GM23338 (cell line): Measurements from ENCODE around the gene CLIC5.
A peak's percentile ranks its signal among the peaks of the same experiment; 100 is the strongest.

Experiments
- EZH2 ChIP-seq: fragments of 200-600 bp; sonication (generic); IDR thresholded peaks from one replicate; pipeline ENCODE4 v1.8.0; 2017; ENCODE audit warnings: antibody characterized with exemption, mild to moderate bottlenecking, low read depth; ENCODE audit not compliant: unreplicated experiment
- EZH2phosphoT487 ChIP-seq: fragments of 200-600 bp; sonication (generic); IDR thresholded peaks from one replicate; pipeline ENCODE4 v1.8.1; 2018; ENCODE audit warnings: antibody characterized with exemption; ENCODE audit not compliant: unreplicated experiment
- JUNB ChIP-seq: IDR thresholded peaks from one replicate; pipeline ENCODE4 v1.6.1; 2016; ENCODE audit warnings: antibody characterized with exemption; ENCODE audit not compliant: unreplicated experiment
- NANOG ChIP-seq: IDR thresholded peaks from 2 replicates; pipeline ENCODE4 v1.6.1; 2016; ENCODE audit warnings: antibody characterized with exemption, borderline replicate concordance
- POLR2AphosphoS5 ChIP-seq: IDR thresholded peaks from 2 replicates; pipeline ENCODE4 v1.6.1; 2016; ENCODE audit warnings: antibody characterized with exemption, low read depth
- TF ChIP-seq, protein P1 (sequence below), 2 experiments: fragments of 200-600 bp in 1 of 2; sonication (generic) in 1 of 2; conservative IDR thresholded peaks; 2 replicates each; pipeline versions ENCODE4 v1.5.1 to v1.6.1; 2016 to 2017; ENCODE audit warnings: antibody characterized with exemption in 2 of 2, low read depth in 2 of 2, mild to moderate bottlenecking in 2 of 2, moderate library complexity in 1 of 2
- TF ChIP-seq, protein P2 (sequence below): IDR thresholded peaks from one replicate; pipeline ENCODE4 v1.6.1; 2018; ENCODE audit warnings: antibody characterized with exemption; ENCODE audit not compliant: unreplicated experiment
- TF ChIP-seq, protein P3 (sequence below): IDR thresholded peaks from 2 replicates; pipeline ENCODE4 v1.6.1; 2016; ENCODE audit warnings: antibody characterized with exemption

DNA sequence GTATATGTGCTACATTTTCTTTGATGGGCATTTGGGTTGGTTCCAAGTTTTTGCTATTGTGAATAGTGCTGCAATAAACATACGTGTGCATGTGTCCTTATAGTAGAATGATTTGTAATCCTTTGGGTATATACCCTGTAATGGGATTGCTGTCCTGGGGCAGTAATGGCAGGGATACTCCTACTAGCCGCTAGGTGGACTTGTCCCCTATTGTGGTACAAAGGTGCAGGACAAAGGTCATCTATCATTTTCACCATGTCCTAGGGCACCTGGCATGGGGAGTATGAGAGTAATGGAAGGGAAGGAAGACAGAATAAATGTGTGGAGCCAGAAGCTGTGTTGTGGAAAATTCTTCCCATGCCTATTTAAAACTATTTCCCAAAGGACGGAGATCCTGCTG is 174.6 kb downstream of the CLIC5 start:
- TF ChIP-seq POLR2AphosphoS5 (no peak), EZH2 (no peak), JUNB (no peak), EZH2phosphoT487 (no peak), NANOG (no peak)
- TF ChIP-seq, protein P1, sequence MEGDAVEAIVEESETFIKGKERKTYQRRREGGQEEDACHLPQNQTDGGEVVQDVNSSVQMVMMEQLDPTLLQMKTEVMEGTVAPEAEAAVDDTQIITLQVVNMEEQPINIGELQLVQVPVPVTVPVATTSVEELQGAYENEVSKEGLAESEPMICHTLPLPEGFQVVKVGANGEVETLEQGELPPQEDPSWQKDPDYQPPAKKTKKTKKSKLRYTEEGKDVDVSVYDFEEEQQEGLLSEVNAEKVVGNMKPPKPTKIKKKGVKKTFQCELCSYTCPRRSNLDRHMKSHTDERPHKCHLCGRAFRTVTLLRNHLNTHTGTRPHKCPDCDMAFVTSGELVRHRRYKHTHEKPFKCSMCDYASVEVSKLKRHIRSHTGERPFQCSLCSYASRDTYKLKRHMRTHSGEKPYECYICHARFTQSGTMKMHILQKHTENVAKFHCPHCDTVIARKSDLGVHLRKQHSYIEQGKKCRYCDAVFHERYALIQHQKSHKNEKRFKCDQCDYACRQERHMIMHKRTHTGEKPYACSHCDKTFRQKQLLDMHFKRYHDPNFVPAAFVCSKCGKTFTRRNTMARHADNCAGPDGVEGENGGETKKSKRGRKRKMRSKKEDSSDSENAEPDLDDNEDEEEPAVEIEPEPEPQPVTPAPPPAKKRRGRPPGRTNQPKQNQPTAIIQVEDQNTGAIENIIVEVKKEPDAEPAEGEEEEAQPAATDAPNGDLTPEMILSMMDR (conservative IDR thresholded peaks at IDR 0.05; ENCODE audit: low read depth in 2 of 2), result 0 out of 4 replicates have a peak, but pooled peaks of 1 of the 2 experiments have one; percentile 14
- TF ChIP-seq, protein P2, sequence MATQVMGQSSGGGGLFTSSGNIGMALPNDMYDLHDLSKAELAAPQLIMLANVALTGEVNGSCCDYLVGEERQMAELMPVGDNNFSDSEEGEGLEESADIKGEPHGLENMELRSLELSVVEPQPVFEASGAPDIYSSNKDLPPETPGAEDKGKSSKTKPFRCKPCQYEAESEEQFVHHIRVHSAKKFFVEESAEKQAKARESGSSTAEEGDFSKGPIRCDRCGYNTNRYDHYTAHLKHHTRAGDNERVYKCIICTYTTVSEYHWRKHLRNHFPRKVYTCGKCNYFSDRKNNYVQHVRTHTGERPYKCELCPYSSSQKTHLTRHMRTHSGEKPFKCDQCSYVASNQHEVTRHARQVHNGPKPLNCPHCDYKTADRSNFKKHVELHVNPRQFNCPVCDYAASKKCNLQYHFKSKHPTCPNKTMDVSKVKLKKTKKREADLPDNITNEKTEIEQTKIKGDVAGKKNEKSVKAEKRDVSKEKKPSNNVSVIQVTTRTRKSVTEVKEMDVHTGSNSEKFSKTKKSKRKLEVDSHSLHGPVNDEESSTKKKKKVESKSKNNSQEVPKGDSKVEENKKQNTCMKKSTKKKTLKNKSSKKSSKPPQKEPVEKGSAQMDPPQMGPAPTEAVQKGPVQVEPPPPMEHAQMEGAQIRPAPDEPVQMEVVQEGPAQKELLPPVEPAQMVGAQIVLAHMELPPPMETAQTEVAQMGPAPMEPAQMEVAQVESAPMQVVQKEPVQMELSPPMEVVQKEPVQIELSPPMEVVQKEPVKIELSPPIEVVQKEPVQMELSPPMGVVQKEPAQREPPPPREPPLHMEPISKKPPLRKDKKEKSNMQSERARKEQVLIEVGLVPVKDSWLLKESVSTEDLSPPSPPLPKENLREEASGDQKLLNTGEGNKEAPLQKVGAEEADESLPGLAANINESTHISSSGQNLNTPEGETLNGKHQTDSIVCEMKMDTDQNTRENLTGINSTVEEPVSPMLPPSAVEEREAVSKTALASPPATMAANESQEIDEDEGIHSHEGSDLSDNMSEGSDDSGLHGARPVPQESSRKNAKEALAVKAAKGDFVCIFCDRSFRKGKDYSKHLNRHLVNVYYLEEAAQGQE, result no peak
- TF ChIP-seq, protein P3, sequence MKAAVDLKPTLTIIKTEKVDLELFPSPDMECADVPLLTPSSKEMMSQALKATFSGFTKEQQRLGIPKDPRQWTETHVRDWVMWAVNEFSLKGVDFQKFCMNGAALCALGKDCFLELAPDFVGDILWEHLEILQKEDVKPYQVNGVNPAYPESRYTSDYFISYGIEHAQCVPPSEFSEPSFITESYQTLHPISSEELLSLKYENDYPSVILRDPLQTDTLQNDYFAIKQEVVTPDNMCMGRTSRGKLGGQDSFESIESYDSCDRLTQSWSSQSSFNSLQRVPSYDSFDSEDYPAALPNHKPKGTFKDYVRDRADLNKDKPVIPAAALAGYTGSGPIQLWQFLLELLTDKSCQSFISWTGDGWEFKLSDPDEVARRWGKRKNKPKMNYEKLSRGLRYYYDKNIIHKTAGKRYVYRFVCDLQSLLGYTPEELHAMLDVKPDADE, result no peak
